GM12878 (cell line): ENCODE data around the gene FAM50A. TPM values are rescaled to one million over a fixed set of nuclear protein-coding genes. Genes with fewer than 3 reads are reported as not detected.

Source experiments
- CBX5 ChIP-seq: sonication (generic); IDR thresholded peaks from 2 replicates; pipeline ENCODE4 v1.6.1; 2016; ENCODE audit warnings: low read depth, moderate library complexity, mild to moderate bottlenecking, inconsistent platforms
- EGR1 ChIP-seq, 2 experiments: IDR thresholded peaks; 1 replicate in 1 of 2; 2 replicates in 1 of 2; pipeline ENCODE4 v1.6.1; 2011 to 2012; ENCODE audit warnings: low read depth in 2 of 2, low read length in 2 of 2, borderline replicate concordance in 1 of 2, mild to moderate bottlenecking in 1 of 2, moderate library complexity in 1 of 2
- EP300 ChIP-seq, 2 experiments: fragments of 150-350 bp in 1 of 2; IDR thresholded peaks; 2 replicates each; pipeline ENCODE4 v1.6.1; 2011 to 2012; ENCODE audit warnings: low read depth in 2 of 2, low read length in 2 of 2, borderline replicate concordance in 1 of 2, improper control_type of control experiment in 1 of 2, inconsistent platforms in 1 of 2; ENCODE audit not compliant: control insufficient read depth in 1 of 2
- ESRRA ChIP-seq: IDR thresholded peaks from 2 replicates; pipeline ENCODE4 v1.6.1; 2012; ENCODE audit warnings: mild to moderate bottlenecking, low read length, improper control_type of control experiment
- GABPA ChIP-seq: IDR thresholded peaks from 2 replicates; pipeline ENCODE4 v1.6.1; 2014; ENCODE audit warnings: antibody characterized with exemption, low read depth, mild to moderate bottlenecking, inconsistent platforms
- KLF5 ChIP-seq: fragments of 450-650 bp; IDR thresholded peaks from 2 replicates; pipeline ENCODE4 v1.6.1; 2014; ENCODE audit warnings: mild to moderate bottlenecking; ENCODE audit not compliant: partially characterized antibody
- PAX5 ChIP-seq: IDR thresholded peaks from 2 replicates; pipeline ENCODE4 v1.6.1; 2011; ENCODE audit warnings: low read depth, low read length, borderline replicate concordance
- RBBP5 ChIP-seq: fragments of 200-600 bp; sonication (generic); conservative IDR thresholded peaks from 2 replicates; pipeline ENCODE4 v1.6.1; 2016
- RFX5 ChIP-seq: IDR thresholded peaks from 2 replicates; pipeline ENCODE4 v1.6.1; 2011; ENCODE audit warnings: low read depth, low read length, improper control_type of control experiment
- SIN3A ChIP-seq: IDR thresholded peaks from 2 replicates; pipeline ENCODE4 v1.6.1; 2012; ENCODE audit warnings: low read depth, low read length, improper control_type of control experiment
- SUPT20H ChIP-seq: IDR thresholded peaks from 2 replicates; pipeline ENCODE4 v1.6.1; 2011; ENCODE audit warnings: low read depth, mild to moderate bottlenecking, low read length, moderate library complexity, borderline replicate concordance; ENCODE audit not compliant: control insufficient read depth
- YBX1 ChIP-seq: fragments of 450-650 bp; IDR thresholded peaks from 2 replicates; pipeline ENCODE4 v1.6.1; 2016; ENCODE audit warnings: antibody characterized with exemption
- ZNF384 ChIP-seq: IDR thresholded peaks from 2 replicates; pipeline ENCODE4 v1.6.1; 2012; ENCODE audit warnings: low read depth, mild to moderate bottlenecking, low read length, improper control_type of control experiment, borderline replicate concordance
- polyA plus RNA-seq, 11 experiments: library from polyadenylated mRNA; depleted of rRNA in 4 of 11; unstranded in 6 of 11; stranded (reverse) in 5 of 11; fragments of >200 nt; fragmentation: Nextera tagmentation in 4 of 11; fragmentation: Illumina TruSeq in 1 of 11; extraction: Ambion mirVana in 4 of 11; extraction: Trizol in 1 of 11; gene quantifications; 1 replicate in 1 of 11; 2 replicates in 10 of 11; pipeline versions ENCODE4 v1.2.1 to v1.2.3, GENCODE V29; 2011 to 2016; ENCODE audit warnings: inconsistent platforms in 2 of 11, missing spikeins in 2 of 11, low read depth in 1 of 11
- total RNA-seq, 4 experiments: library from RNA; depleted of rRNA in 3 of 4; stranded (reverse); fragments of >200 nt in 3 of 4; fragmentation: Illumina TruSeq in 1 of 4; extraction: Trizol in 1 of 4; gene quantifications; 2 replicates each; pipeline versions ENCODE4 v1.2.1 to v1.2.3, GENCODE V29; 2013 to 2021
- TF ChIP-seq, protein P1 (sequence below): IDR thresholded peaks from 2 replicates; pipeline ENCODE4 v1.6.1; 2012; ENCODE audit warnings: low read depth, low read length, improper control_type of control experiment
- TF ChIP-seq, protein P2 (sequence below): fragments of 150-350 bp; IDR thresholded peaks from 2 replicates; pipeline ENCODE4 v1.6.1; 2016; ENCODE audit warnings: low read depth, low read length

The FAM50A gene
- total and polyA plus RNA-seq, 10 of the 15 experiments (the other 5 are each of a cell fraction or from before 2014, with no cell fraction given), result 4.2 to 46.7 (median 34.6) TPM

DNA sequence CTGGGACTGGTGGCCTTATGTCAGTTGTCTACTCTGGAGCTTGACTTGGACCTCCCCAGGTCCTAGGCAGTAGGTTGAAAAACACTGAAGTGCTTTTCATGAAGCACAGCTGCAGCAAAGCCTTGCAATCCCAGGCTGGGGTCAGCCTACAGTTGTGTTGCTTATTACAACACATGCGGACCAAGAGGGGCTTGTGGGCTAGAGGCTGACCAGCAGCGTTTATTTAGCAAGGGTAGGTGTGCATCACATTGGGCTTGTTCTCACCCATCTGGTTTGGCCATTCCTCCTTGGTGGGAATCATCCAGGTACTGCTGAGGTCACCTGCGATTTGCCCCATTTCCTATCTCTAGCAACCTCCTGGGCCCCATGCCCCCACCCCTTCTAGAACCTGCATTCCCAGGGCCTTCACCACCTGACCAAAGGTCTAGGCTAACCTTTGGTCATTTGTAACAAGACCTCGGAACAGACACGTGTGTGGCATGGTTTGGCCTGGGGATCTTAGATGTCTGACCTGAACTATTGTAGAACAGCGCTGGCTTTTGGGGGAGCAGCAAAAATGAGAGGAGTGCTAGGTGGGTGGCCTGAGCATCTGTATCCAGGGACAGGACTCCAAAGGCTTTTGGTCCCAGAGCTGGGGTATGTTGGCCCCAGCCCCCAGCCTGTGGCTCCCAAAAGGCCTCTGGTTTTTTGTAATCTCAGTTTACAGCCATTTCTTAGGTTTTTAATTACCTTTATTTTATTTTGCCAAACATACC, 42.7 kb upstream of the FAM50A start (continued):
- TF ChIP-seq ZNF384, result no peak
- TF ChIP-seq YBX1, result no peak
- TF ChIP-seq, protein P1, sequence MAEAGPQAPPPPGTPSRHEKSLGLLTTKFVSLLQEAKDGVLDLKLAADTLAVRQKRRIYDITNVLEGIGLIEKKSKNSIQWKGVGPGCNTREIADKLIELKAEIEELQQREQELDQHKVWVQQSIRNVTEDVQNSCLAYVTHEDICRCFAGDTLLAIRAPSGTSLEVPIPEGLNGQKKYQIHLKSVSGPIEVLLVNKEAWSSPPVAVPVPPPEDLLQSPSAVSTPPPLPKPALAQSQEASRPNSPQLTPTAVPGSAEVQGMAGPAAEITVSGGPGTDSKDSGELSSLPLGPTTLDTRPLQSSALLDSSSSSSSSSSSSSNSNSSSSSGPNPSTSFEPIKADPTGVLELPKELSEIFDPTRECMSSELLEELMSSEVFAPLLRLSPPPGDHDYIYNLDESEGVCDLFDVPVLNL, result no peak
- TF ChIP-seq, protein P2, sequence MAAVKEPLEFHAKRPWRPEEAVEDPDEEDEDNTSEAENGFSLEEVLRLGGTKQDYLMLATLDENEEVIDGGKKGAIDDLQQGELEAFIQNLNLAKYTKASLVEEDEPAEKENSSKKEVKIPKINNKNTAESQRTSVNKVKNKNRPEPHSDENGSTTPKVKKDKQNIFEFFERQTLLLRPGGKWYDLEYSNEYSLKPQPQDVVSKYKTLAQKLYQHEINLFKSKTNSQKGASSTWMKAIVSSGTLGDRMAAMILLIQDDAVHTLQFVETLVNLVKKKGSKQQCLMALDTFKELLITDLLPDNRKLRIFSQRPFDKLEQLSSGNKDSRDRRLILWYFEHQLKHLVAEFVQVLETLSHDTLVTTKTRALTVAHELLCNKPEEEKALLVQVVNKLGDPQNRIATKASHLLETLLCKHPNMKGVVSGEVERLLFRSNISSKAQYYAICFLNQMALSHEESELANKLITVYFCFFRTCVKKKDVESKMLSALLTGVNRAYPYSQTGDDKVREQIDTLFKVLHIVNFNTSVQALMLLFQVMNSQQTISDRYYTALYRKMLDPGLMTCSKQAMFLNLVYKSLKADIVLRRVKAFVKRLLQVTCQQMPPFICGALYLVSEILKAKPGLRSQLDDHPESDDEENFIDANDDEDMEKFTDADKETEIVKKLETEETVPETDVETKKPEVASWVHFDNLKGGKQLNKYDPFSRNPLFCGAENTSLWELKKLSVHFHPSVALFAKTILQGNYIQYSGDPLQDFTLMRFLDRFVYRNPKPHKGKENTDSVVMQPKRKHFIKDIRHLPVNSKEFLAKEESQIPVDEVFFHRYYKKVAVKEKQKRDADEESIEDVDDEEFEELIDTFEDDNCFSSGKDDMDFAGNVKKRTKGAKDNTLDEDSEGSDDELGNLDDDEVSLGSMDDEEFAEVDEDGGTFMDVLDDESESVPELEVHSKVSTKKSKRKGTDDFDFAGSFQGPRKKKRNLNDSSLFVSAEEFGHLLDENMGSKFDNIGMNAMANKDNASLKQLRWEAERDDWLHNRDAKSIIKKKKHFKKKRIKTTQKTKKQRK, result no peak
- TF ChIP-seq EGR1 (IDR thresholded peaks at IDR 0.05; ENCODE audit: borderline replicate concordance in 1 of 2, low read depth in 2 of 2, low read length in 2 of 2), result no peak
- TF ChIP-seq RBBP5, result no peak
- TF ChIP-seq SUPT20H, result no peak
- TF ChIP-seq GABPA, result no peak
- TF ChIP-seq RFX5, result no peak
- TF ChIP-seq PAX5, result peak; percentile 70; the same call in 1 of the 2 replicates
- no peak for TF ChIP-seq ESRRA
- no peak for TF ChIP-seq CBX5
- TF ChIP-seq SIN3A, result no peak
- no peak for TF ChIP-seq KLF5
- no peak for TF ChIP-seq EP300 (IDR thresholded peaks at IDR 0.05; ENCODE audit: borderline replicate concordance in 1 of 2, control insufficient read depth in 1 of 2, low read depth in 2 of 2, low read length in 2 of 2)
